HG02970 (cell line): ENCODE measurements around the gene EPHA8.

Experiments
- ATAC-seq: cut with Tn5 transposase; IDR thresholded peaks from one replicate; pipeline ENCODE4 v1.9.1; 2021; ENCODE audit warnings: mild to moderate bottlenecking, moderate library complexity, moderate number of reproducible peaks; ENCODE audit not compliant: unreplicated experiment, low FRiP score

The EPHA8 gene

DNA sequence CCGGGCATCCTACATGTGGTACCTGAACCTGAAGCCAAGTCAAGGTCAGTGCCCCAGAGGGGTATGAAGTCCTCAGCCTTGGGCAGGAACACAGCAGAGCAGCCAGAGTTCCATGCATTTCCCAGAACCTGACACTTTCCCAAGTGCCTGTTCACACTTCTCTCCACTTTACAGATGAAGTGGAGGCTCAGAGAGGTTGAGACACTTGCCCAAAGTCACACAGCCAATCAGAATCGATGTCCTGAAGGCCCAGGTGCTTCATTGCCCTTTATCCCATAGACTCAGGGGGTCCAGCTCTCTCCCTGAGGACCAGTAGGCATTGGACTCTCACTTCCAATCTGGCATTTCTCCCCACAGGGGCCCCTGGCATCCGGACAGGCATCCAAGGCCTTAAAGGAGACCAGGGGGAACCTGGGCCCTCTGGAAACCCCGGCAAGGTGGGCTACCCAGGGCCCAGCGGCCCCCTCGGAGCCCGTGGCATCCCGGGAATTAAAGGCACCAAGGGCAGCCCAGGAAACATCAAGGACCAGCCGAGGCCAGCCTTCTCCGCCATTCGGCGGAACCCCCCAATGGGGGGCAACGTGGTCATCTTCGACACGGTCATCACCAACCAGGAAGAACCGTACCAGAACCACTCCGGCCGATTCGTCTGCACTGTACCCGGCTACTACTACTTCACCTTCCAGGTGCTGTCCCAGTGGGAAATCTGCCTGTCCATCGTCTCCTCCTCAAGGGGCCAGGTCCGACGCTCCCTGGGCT is 75.4 kb downstream of the EPHA8 start:
- no peak for ATAC-seq

DNA sequence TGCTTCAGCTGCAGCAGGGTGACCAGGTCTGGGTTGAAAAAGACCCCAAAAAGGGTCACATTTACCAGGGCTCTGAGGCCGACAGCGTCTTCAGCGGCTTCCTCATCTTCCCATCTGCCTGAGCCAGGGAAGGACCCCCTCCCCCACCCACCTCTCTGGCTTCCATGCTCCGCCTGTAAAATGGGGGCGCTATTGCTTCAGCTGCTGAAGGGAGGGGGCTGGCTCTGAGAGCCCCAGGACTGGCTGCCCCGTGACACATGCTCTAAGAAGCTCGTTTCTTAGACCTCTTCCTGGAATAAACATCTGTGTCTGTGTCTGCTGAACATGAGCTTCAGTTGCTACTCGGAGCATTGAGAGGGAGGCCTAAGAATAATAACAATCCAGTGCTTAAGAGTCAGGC is 76.0 kb downstream of the EPHA8 start:
- no peak for ATAC-seq

DNA sequence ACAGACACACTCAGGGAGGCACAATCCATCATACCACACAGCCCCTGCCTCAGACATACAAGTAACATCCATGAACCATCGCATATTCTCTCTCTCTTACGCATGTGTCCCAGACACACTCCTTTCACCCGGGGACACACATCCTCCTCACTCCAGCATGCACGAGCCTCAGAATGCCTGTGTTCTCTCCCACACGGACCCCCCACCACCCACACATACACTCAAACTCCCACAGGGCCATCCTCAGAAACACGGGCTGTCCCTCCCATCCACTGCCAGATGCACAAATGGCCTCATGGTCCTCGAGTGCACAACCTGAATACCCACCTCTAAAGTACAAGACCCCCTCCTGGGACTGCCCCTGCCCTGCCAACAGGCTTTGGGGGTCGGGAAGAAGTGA is 78.0 kb downstream of the EPHA8 start:
- ATAC-seq, result no peak

DNA sequence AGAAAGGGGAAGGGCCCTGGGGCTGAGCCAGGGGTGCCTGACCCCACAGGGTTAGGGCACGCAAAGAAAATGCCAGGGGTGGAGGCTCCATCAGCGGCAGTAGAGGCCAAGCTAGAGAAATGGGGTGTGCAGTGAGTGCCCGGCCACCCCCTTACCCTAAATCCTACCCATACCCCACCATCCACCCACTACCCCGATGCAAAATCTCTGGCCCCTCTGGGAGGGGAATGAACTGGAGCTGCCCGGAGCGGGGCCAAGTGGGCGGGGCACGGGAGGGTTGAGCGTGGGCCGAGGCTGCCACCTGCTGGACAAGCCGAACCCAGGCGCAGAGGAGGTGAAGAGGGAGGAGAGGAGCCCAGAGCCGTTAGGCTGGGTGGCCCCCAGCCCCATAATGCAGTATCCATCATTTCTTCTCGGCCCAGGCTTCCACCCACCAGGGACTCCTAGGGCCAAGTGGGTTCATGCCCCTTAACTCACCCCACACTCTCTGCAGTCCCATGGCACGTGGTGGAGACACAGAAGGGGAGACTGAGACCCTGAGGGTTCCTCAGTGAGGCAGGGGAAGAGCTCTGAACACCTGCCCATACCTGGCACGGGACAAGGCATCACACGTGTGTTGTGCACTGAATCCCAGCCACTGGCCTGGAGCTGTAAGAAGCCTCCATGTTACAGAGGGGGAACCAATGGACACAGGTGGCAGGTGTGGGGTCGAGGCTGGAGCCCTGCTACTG is 78.8 kb downstream of the EPHA8 start:
- no peak for ATAC-seq

DNA sequence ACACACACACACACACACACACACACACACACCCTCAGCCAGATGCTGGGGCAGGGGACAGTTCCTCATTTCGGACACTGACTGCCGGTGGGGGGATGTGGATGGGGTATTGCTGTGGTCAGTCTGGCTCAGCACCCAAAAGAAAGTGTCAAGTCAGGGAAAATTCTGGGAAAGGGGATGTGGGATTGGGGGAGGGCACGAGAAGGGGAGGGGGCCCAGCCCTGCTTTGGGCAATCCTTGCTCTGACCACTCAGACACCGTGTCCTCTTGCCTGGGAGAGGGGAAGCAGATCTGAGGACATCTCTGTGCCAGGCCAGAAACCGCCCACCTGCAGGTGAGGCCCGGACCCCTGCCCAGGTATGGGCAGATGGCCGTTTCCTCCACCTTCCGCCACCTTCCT is 80.1 kb downstream of the EPHA8 start, which contains the start of gene C1QC:
TSS of gene C1QC (plus strand) at position 253 of the 400 bp plus-strand sequence. CDS start 391 bp downstream, outside the sequence.
- ATAC-seq, result no peak

DNA sequence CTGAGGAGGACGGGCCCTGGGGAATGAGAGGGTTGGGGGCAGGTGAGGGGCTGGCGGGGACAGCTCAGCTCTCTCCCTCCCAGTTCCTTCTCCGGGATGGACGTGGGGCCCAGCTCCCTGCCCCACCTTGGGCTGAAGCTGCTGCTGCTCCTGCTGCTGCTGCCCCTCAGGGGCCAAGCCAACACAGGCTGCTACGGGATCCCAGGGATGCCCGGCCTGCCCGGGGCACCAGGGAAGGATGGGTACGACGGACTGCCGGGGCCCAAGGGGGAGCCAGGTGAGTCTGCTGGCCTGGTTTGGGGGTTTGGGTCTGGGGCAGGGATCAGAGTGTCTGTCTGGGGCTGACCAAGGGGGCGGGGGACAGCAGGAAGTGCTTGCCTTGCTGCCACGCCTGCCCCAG is 80.6 kb downstream of the EPHA8 start:
- ATAC-seq, result no peak

DNA sequence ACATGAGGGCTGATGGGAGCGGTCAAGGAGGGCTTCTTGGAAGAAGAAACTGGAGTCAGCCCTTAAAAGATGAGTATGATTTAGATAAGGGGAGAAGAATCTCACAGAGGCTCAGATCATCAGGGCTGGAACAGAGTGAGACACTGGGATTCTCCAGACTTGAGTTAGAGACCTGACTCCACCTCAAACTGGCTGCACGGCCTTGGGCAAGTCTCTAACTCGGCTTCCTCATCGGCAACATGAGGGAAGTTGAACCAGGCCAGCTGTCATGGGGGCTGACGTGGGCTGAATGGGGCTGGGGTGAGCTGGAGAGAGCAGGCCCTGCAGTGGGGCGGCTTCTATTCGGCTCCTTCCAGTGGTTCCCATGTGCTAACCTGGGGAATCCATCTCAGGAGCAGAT is 82.6 kb downstream of the EPHA8 start:
- ATAC-seq, result no peak

DNA sequence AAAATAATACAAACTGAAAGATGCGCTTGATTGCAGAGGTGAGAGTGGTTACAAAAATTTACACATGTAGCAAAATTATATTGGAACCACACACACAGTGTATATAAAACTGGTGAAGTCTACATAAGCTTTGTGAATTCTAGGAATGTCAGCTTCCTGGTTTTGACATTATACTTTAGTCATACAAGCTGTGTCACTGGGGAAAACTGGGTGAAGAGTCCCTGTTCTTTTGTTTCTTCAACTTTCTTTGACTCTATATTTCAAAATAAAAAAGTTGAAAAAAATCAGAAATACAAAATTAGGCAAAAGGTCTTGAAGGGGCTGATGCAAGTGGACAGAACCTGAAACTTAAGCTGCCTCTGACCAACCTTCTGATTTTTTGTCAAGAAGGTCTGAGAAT is 83.1 kb downstream of the EPHA8 start:
- ATAC-seq, result no peak

DNA sequence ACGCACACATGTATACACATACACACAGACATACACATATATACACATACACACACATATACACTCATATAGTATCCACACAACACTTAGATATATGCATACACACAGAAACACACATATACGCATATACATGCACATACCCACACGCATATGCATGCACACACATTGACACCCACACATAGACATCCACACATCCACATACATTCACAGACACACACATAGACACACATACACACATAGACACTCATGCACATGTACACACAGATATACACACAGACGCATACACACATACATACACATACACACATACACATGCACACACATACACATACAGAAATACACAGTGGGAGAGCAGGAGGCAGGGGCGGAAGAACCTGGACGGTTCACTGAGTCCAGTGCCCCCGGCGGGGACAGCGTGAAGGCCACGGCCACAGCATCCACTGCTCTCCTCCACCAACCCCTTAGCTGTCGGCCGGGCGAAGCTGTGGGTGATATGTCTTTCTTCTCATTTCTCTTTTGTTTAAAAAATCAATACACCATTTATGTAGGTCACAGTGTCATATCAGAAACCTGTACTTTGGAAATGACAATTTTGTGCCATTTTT is 86.9 kb downstream of the EPHA8 start:
- no peak for ATAC-seq

DNA sequence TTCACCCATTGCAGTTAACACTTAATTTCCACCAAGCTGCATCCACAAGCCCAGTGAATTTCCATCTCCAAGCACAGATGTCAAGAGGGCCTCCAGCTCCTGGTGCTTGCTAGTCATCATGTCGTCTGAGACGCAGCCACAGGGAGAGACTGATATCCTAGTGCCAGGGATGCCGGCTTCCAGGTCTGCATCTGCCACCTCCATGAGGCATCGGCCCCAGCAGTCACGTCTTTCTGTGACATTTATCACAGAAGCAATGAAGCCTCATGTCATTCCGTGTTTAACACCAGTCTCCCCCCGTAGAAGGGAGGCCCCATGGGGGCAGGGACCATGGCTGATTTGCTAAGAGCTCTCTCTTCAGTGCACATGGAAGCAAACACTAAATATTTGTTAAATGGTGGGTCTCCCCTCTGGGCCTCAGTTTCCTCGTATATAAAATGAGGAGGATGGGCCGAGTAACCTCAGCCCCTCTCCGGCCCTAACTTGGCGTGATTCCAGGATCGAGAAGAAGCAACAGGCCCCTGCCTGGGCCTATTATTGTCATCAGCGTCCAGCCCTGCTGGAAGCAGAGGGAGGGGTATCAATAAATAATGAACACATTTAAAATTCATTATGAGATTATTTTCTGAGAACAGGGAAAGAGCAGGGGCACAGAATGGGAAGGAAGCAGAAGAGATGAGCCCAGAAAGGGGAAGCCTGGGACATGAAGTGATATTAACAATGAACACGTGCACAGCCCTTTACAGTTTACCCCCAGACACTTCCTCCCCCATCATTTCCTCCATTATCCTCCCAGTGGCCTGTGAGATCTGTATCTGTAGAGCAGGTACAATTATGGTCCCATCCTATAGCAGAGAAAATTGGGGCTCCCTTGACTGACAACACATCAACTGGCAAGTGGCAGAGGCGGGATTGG is 88.9 kb downstream of the EPHA8 start:
- ATAC-seq, result no peak

DNA sequence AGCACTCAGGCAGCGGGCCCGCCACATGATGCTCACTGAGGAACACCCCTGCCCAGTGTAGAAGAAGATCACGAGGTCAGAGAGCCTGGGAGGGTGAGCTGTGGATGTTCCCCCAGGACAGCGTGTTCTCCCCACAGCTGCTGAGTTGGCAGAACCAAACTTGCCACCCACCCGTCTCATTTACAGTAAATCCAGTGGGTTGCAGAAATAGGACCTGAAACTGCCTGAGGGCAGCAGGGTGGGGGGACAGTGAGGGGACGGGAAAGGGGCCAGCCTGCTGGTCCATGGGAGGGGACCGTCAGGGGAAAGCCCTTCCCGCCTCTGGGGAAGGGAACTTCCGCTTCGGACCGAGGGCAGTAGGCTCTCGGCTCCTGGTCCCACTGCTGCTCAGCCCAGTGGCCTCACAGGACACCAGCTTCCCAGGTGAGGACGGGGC is 89.6 kb downstream of the EPHA8 start, which contains the start of gene C1QB:
TSS of gene C1QB (plus strand) at position 356 of the 436 bp plus-strand sequence. CDS start 6,227 bp downstream, outside the sequence.
- ATAC-seq, result no peak
